Gastrocnemius medialis (tissue), 4 donors: Measurements from ENCODE around the gene PRKCZ. TPM values are rescaled to one million over a fixed set of nuclear protein-coding genes. Genes with fewer than 3 reads are reported as not detected.

Experiments
- ATAC-seq, 2 donors: fragments of 150-250 bp; one replicate each; pipeline ENCODE4 v1.9.1; 2016
- DNase-seq, 2 donors: peaks; one replicate each; pipeline ENCODE4 v3.0.0-alpha.2; 2019
- H3K27ac ChIP-seq, 4 donors: fragments of 200-600 bp; sonication (generic); 1 replicate in 1 of 4; 2 replicates in 3 of 4; pipeline ENCODE4 v1.5.1; 2016 to 2018; ENCODE audit warnings: mild to moderate bottlenecking in 2 of 4, moderate library complexity in 1 of 4
- H3K27me3 ChIP-seq, 3 donors: fragments of 200-600 bp; sonication (generic) in 2 of 3; 1 replicate in 1 of 3; 2 replicates in 2 of 3; pipeline versions ENCODE4 v1.5.1 to v1.6.0; 2016 to 2019; ENCODE audit warnings: mild to moderate bottlenecking in 1 of 3, moderate library complexity in 1 of 3
- H3K36me3 ChIP-seq, 2 donors: fragments of 200-600 bp; sonication (generic) in 1 of 2; one replicate each; pipeline ENCODE4 v1.5.1; 2017 to 2018
- H3K4me1 ChIP-seq, 2 donors: fragments of 200-600 bp; sonication (generic) in 1 of 2; one replicate each; pipeline ENCODE4 v1.5.1; 2016 to 2017; ENCODE audit warnings: mild to moderate bottlenecking in 2 of 2
- H3K4me3 ChIP-seq, 4 donors: fragments of 200-600 bp; sonication (generic) in 3 of 4; 1 replicate in 1 of 4; 2 replicates in 3 of 4; pipeline ENCODE4 v1.5.1; 2016 to 2019; ENCODE audit warnings: mild to moderate bottlenecking in 2 of 4
- H3K9me3 ChIP-seq, 3 donors: fragments of 200-600 bp; sonication (generic) in 2 of 3; 1 replicate in 1 of 3; 2 replicates in 2 of 3; pipeline ENCODE4 v1.5.1; 2016 to 2019
- CTCF ChIP-seq, 5 experiments: fragments of 450-650 bp in 3 of 5; fragments of 200-600 bp in 2 of 5; sonication (generic) in 2 of 5; IDR thresholded peaks in 4 of 5; conservative IDR thresholded peaks in 1 of 5; 1 replicate in 4 of 5; 2 replicates in 1 of 5; pipeline ENCODE4 v1.5.1; 2016 to 2019; ENCODE audit warnings: antibody characterized with exemption in 5 of 5, mild to moderate bottlenecking in 3 of 5, moderate library complexity in 3 of 5
- POLR2A ChIP-seq, 2 donors: fragments of 450-650 bp; IDR thresholded peaks; one replicate each; pipeline ENCODE4 v1.6.1; 2017; ENCODE audit warnings: antibody characterized with exemption in 2 of 2, mild to moderate bottlenecking in 2 of 2, moderate library complexity in 2 of 2
- in situ Hi-C, 4 donors: fragments of 200-750 bp; cut with MboI; loops; one replicate each; pipeline versions ENCODE4 v1.15.0 to v1.8.0; 2017; ENCODE audit warnings: low sequenced_read_pairs in 4 of 4
- intact Hi-C: fragments of 100-400 bp; cut with DNase I; formaldehyde crosslinking; loops from one replicate; pipeline ENCODE4 v1.15.1; 2023; ENCODE audit warnings: low total_unique reads
- total RNA-seq, 4 donors: library from RNA; depleted of rRNA; stranded (reverse); fragments of >200 nt; gene quantifications; one replicate each; pipeline versions ENCODE4 v1.1.0 to v1.2.3, GENCODE V29; 2016

PRKCZ gene
- total RNA-seq, 4 donors from 2014 or later = 0.16 to 0.87 TPM; not detected in 2

GRCh38 chr1:2124446-2125198 is 74.4 kb downstream of the PRKCZ start:
- ATAC-seq (no peak), DNase-seq (no peak)
- TF ChIP-seq CTCF (IDR thresholded peaks at IDR 0.05 in 4 of 5, conservative IDR thresholded peaks at IDR 0.05 in 1 of 5) (no peak), POLR2A (IDR thresholded peaks at IDR 0.05) (no peak)
- Histone ChIP-seq H3K27ac (no peak overlapping the region), H3K27me3 (peaks cover 18 to 38% (median 22%) of the 10 kb centered on the region in 3 donors), H3K9me3 (no peaks in the 10 kb centered on the region), H3K4me3 (no peak overlapping the region), H3K4me1 (no peaks in the 10 kb centered on the region), H3K36me3 (no peaks in the 10 kb centered on the region)
- intact Hi-C loops (no loop called here), in situ Hi-C loops (no loop called here)

- no peak overlapping the region for H3K27ac ChIP-seq
These were observed 75.4 kb downstream of the PRKCZ start for GRCh38 chr1:2125350-2126211.

GRCh38 chr1:2126331-2127186 is 76.3 kb downstream of the PRKCZ start:
- H3K9me3 ChIP-seq = no peaks in the 10 kb centered on the region
- H3K27ac ChIP-seq = no peak overlapping the region
- no peak overlapping the region for H3K4me3 ChIP-seq
- H3K4me1 ChIP-seq = no peaks in the 10 kb centered on the region
- TF ChIP-seq CTCF (IDR thresholded peaks at IDR 0.05 in 4 of 5, conservative IDR thresholded peaks at IDR 0.05 in 1 of 5) (no peak), POLR2A (IDR thresholded peaks at IDR 0.05) (no peak)
- ATAC-seq = no peak
- no peaks in the 10 kb centered on the region for H3K36me3 ChIP-seq
- no peak for DNase-seq
- in situ Hi-C loops = no loop called here
- intact Hi-C loops = no loop called here
- peaks cover 28 to 54% (median 31%) of the 10 kb centered on the region in 3 donors for H3K27me3 ChIP-seq

More at GRCh38 chr1:2125350-2126211, 75.4 kb downstream of the PRKCZ start:
- Histone ChIP-seq H3K4me1 (no peaks in the 10 kb centered on the region), H3K36me3 (no peaks in the 10 kb centered on the region), H3K27me3 (peaks cover 25 to 48% (median 27%) of the 10 kb centered on the region in 3 donors), H3K9me3 (no peaks in the 10 kb centered on the region), H3K4me3 (no peak overlapping the region)
- no peak for ATAC-seq
- intact Hi-C loops = no loop called here
- TF ChIP-seq POLR2A (IDR thresholded peaks at IDR 0.05) (no peak), CTCF (IDR thresholded peaks at IDR 0.05 in 4 of 5, conservative IDR thresholded peaks at IDR 0.05 in 1 of 5) (no peak)
- in situ Hi-C loops = no loop called here
- no peak for DNase-seq
